ENCODE measurements around the gene RYR2.

The RYR2 gene

GRCh38 chr1:237769916-237770315 is 727.9 kb downstream of the RYR2 start:
- no peak for ATAC-seq

GRCh38 chr1:237772009-237772408 is 730.0 kb downstream of the RYR2 start:
- no peak for ATAC-seq
- no peak for TF ChIP-seq RARB (CRISPR knock-in tag; IDR thresholded peaks at IDR 0.05)
- no peak for TF ChIP-seq CSDC2 (CRISPR knock-in tag; IDR thresholded peaks at IDR 0.05)
- no peak for TF ChIP-seq TOX (CRISPR knock-in tag; IDR thresholded peaks at IDR 0.05; ENCODE audit: borderline replicate concordance)
- TF ChIP-seq ESRRG (CRISPR knock-in tag; IDR thresholded peaks at IDR 0.05) = no peak
- TF ChIP-seq ZC3H10 (CRISPR knock-in tag; IDR thresholded peaks at IDR 0.05) = no peak
- TF ChIP-seq GLIS3 (CRISPR knock-in tag; IDR thresholded peaks at IDR 0.05) = no peak
- no peak for TF ChIP-seq SNAI2 (CRISPR knock-in tag; IDR thresholded peaks at IDR 0.05)
- no peak for TF ChIP-seq ZNF565 (CRISPR knock-in tag; conservative IDR thresholded peaks at IDR 0.05; ENCODE audit: low read depth)
- TF ChIP-seq BACH2 (CRISPR knock-in tag; IDR thresholded peaks at IDR 0.05; ENCODE audit: borderline replicate concordance) = no peak
- TF ChIP-seq PPARA (CRISPR knock-in tag; IDR thresholded peaks at IDR 0.05; ENCODE audit: borderline replicate concordance) = no peak
- TF ChIP-seq, protein P1, sequence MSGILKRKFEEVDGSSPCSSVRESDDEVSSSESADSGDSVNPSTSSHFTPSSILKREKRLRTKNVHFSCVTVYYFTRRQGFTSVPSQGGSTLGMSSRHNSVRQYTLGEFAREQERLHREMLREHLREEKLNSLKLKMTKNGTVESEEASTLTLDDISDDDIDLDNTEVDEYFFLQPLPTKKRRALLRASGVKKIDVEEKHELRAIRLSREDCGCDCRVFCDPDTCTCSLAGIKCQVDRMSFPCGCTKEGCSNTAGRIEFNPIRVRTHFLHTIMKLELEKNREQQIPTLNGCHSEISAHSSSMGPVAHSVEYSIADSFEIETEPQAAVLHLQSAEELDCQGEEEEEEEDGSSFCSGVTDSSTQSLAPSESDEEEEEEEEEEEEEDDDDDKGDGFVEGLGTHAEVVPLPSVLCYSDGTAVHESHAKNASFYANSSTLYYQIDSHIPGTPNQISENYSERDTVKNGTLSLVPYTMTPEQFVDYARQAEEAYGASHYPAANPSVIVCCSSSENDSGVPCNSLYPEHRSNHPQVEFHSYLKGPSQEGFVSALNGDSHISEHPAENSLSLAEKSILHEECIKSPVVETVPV (CRISPR knock-in tag; IDR thresholded peaks at IDR 0.05) = no peak

More at GRCh38 chr1:237769916-237770315, 727.9 kb downstream of the RYR2 start:
- no peak for TF ChIP-seq ARNTL (CRISPR knock-in tag; IDR thresholded peaks at IDR 0.05; ENCODE audit: borderline replicate concordance, low read depth)
- TF ChIP-seq SNAI2 (CRISPR knock-in tag; IDR thresholded peaks at IDR 0.05) = no peak
- TF ChIP-seq GLIS3 (CRISPR knock-in tag; IDR thresholded peaks at IDR 0.05) = no peak
- TF ChIP-seq CSDC2 (CRISPR knock-in tag; IDR thresholded peaks at IDR 0.05) = no peak
- no peak for TF ChIP-seq PATZ1 (CRISPR knock-in tag; IDR thresholded peaks at IDR 0.05; ENCODE audit: borderline replicate concordance)
- no peak for TF ChIP-seq ZNF8 (CRISPR knock-in tag; IDR thresholded peaks at IDR 0.05)
- TF ChIP-seq ZFP30 (CRISPR knock-in tag; IDR thresholded peaks at IDR 0.05) = no peak
- TF ChIP-seq ZC3H10 (CRISPR knock-in tag; IDR thresholded peaks at IDR 0.05) = no peak
- no peak for TF ChIP-seq BACH2 (CRISPR knock-in tag; IDR thresholded peaks at IDR 0.05; ENCODE audit: borderline replicate concordance)
- TF ChIP-seq PPARA (CRISPR knock-in tag; IDR thresholded peaks at IDR 0.05; ENCODE audit: borderline replicate concordance) = no peak
- TF ChIP-seq ZFP3 (CRISPR knock-in tag; IDR thresholded peaks at IDR 0.05) = no peak
- TF ChIP-seq, protein P2, sequence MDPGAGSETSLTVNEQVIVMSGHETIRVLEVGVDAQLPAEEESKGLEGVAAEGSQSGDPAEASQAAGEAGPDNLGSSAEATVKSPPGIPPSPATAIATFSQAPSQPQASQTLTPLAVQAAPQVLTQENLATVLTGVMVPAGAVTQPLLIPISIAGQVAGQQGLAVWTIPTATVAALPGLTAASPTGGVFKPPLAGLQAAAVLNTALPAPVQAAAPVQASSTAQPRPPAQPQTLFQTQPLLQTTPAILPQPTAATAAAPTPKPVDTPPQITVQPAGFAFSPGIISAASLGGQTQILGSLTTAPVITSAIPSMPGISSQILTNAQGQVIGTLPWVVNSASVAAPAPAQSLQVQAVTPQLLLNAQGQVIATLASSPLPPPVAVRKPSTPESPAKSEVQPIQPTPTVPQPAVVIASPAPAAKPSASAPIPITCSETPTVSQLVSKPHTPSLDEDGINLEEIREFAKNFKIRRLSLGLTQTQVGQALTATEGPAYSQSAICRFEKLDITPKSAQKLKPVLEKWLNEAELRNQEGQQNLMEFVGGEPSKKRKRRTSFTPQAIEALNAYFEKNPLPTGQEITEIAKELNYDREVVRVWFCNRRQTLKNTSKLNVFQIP (CRISPR knock-in tag; IDR thresholded peaks at IDR 0.05; ENCODE audit: borderline replicate concordance, low read depth) = no peak
- no peak for TF ChIP-seq CREB5 (CRISPR knock-in tag; IDR thresholded peaks at IDR 0.05; ENCODE audit: low read depth)
- TF ChIP-seq ISL1 (CRISPR knock-in tag; IDR thresholded peaks at IDR 0.05) = no peak
- TF ChIP-seq ZNF70 (CRISPR knock-in tag; IDR thresholded peaks at IDR 0.05) = no peak
- TF ChIP-seq ESRRG (CRISPR knock-in tag; IDR thresholded peaks at IDR 0.05) = no peak

DNA sequence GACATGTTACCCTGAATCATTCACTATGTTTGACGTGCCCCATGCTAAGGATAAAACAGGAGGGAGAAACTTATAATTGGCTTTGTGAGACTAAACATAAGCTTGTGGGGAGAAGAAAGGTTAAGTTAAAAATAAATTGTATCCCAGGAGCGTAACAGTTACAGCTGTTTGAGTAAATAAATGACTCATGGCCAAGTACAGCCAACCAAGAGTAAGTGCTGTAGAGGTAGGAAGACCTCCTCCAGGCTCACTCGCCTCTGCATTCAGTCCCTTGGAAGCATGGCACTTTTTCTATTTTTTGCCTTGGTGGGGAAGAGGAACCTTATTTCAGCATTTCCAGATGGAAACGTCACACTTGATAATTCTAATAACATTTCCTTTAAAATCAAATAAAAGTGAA is 732.3 kb downstream of the RYR2 start:
- ATAC-seq = no peak
- no peak for TF ChIP-seq ZNF70 (CRISPR knock-in tag; IDR thresholded peaks at IDR 0.05)
- no peak for TF ChIP-seq CSDC2 (CRISPR knock-in tag; IDR thresholded peaks at IDR 0.05)
- no peak for TF ChIP-seq SNAI2 (CRISPR knock-in tag; IDR thresholded peaks at IDR 0.05)
- no peak for TF ChIP-seq ZNF8 (CRISPR knock-in tag; IDR thresholded peaks at IDR 0.05)
- TF ChIP-seq ARNTL (CRISPR knock-in tag; IDR thresholded peaks at IDR 0.05; ENCODE audit: borderline replicate concordance, low read depth) = no peak
- TF ChIP-seq, protein P1 (CRISPR knock-in tag; IDR thresholded peaks at IDR 0.05) = no peak
- no peak for TF ChIP-seq OSR1 (CRISPR knock-in tag; IDR thresholded peaks at IDR 0.05)
- no peak for TF ChIP-seq RARB (CRISPR knock-in tag; IDR thresholded peaks at IDR 0.05)
- TF ChIP-seq ESRRG (CRISPR knock-in tag; IDR thresholded peaks at IDR 0.05) = no peak
- TF ChIP-seq TSHZ2 (CRISPR knock-in tag; IDR thresholded peaks at IDR 0.05) = no peak
- no peak for TF ChIP-seq ISL1 (CRISPR knock-in tag; IDR thresholded peaks at IDR 0.05)
- no peak for TF ChIP-seq TCF4 (CRISPR knock-in tag; IDR thresholded peaks at IDR 0.05; ENCODE audit: borderline replicate concordance)
- no peak for TF ChIP-seq GLIS3 (CRISPR knock-in tag; IDR thresholded peaks at IDR 0.05)
- TF ChIP-seq CREB5 (CRISPR knock-in tag; IDR thresholded peaks at IDR 0.05; ENCODE audit: low read depth) = no peak
- TF ChIP-seq, protein P2 (CRISPR knock-in tag; IDR thresholded peaks at IDR 0.05; ENCODE audit: borderline replicate concordance, low read depth) = no peak
- no peak for TF ChIP-seq PPARA (CRISPR knock-in tag; IDR thresholded peaks at IDR 0.05; ENCODE audit: borderline replicate concordance)
